NCI-H446 (cell line): Measurements from ENCODE around the gene ZEB2.

Experiments
- DNase-seq, 2 experiments: peaks; one replicate each; lab custom pipeline; 2025; lab: John Stamatoyannopoulos, UW

ZEB2 gene

DNA sequence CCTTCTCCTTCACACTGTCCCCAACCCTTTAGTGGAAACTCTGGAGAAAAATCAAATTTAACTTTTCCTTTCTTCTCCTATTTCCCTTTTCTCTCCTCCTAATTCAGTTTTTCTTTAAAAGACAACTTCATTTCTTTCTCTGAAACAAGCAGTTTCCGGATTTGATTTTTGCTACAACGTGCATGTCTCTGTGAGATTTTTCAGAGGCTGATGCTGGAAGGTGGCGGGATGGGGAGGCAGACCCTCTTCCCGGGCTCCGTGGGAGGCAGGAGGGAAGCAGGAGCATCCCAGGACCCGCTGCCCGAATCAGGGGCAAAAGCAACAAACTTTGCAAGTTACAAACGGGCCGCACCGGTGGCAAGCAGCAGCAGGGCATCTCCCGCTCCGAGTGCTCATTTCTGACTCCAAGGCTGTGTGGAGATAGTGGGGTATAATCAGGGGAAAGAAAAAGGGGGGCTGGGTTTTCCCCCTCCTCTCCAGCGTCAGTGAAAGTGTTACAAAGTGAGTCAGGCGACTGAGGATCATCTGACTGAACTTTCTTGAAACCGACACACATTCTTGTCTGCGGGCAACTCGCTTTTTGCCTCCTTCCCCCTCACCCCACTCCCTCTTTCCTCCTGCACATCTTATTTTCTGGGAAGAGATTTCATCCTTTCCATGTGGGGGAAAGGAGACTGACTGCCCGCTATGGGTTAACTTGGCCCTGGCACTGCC is 6.4 kb downstream of the ZEB2 start:
- DNase-seq: no peak

DNA sequence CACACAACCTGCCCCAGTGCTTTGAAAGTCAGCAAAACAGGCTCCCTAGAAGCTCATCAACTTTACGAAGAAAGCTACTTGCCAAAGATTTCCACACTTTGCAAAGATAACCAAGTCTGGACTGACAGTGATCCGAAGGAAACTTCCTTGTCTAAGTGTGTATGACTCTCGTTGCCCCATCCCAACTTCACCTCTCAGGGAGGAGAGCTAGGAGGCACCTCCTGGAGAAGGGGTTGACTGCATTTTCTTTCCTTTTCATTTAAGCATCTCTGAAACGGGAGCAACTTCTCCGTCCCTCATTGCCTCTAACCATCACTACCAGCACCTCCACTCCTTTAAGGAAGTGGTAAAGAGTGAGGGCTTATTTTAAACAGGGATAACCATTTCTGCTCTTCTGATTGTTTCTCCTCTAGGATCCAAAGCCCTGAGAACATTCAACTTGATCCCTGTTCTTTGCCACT is 7.0 kb downstream of the ZEB2 start:
- DNase-seq: no peak

DNA sequence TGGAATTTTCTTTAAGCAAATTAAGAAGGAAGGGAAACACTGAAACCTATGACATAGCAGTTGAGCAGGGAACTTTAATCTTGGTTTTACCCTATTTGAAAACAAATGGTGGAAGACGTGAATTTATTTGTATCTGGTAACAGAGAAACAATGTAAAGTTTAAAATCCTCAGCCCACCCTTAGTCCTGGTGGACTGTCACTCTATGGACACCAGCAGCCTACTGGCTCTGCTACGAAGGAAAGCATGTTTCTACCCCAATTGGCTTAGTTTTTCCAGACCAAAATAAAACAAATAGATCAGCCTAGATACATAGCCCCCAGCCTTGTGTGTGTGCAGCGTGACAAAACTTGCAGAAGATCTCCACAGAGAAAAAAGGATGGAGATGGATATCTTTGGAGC is 7.4 kb downstream of the ZEB2 start:
- DNase-seq: no peak

DNA sequence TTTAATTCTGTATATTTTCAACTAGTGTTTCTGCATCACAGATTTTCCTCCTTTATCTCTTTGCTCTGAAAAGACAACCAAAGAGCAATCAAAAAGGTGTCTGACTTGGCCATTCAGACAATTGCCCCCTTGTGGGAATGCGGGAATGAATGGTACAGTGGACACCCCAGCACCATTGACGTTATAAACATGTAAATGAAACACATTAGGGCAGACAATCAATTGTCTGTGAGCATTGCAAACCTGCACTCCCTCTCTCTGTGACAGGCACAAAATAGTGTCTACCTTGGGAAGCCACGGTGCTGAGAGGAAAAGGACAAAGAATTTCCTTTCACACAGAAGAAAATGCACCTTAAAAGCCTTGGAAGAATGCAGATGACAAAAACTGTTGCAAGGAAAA is 8.0 kb downstream of the ZEB2 start:
- DNase-seq: no peak

DNA sequence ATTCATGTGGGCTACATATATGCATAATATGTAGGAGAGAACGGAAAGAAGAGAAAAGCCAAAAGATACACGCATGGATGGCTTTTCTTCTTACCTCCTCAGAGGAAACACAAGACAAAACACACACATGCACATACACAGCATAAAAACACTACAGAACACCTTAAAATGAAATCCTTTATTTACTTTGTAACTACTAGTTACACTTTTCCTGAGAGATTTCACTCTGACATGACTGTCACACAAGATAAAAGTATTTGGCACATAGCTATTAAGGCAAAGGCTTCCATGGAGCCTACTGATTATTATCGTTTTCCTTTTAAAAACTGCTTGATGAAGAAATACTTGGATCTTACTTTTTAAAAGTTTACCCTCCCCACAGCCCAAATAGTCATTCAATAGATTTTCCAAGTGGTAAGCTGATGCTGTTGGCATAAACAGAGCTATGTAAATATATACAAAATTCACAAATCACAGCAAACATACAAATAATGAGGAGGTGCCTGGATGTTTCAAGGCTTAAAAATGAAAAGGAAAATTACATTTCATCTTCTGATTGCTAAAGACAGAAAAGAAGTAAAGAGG is 8.6 kb downstream of the ZEB2 start:
- DNase-seq: no peak

DNA sequence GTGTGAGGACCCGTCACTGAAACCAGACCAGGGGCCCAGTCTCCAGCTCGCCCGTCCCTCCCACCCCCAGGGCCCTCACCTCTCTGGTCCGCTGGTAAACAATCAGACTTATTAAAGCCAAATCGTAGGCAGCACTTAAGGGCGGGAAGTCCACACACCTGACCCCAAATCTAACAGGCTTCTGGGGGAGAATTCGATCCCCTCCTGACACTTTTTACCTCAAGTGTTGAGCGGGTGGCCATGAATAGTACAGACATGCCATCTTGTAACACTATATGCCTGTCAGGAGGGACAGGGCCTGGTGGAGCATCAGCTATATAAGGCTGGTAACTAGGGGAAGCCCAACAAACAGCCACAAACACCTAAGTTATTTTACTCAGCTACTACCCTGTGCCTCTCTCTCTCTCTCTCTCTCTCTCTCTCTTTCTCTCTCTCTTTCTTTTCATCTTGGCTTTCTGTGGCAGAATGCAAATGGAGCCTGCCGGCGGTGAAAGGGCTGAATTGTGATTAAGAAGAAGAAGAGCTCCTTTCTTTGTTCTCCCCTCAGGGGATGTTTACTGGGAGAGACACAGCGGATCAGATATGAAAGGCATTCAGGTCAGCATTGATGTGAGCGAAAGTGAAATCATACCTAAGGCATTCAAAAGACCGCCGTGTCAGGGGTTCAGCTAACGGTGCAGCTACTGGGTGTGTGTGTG is 9.5 kb downstream of the ZEB2 start:
- no peak for DNase-seq

DNA sequence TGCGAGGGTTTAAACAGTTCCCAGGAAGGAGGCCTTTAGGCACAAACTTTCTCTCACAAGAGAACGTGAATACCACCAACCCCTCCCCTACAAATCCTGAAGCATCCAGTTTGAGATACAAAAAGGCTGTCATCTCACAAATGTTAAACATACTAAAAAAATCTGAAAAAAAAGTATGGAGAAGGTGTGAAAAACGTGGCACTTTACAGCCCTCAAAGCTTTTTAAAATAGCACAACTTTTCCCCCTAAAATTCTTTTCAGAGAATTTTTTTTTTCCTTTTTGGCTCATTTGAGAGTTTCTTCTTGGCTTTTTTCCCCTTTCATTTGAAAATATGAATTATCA is 10.1 kb downstream of the ZEB2 start:
- no peak for DNase-seq

DNA sequence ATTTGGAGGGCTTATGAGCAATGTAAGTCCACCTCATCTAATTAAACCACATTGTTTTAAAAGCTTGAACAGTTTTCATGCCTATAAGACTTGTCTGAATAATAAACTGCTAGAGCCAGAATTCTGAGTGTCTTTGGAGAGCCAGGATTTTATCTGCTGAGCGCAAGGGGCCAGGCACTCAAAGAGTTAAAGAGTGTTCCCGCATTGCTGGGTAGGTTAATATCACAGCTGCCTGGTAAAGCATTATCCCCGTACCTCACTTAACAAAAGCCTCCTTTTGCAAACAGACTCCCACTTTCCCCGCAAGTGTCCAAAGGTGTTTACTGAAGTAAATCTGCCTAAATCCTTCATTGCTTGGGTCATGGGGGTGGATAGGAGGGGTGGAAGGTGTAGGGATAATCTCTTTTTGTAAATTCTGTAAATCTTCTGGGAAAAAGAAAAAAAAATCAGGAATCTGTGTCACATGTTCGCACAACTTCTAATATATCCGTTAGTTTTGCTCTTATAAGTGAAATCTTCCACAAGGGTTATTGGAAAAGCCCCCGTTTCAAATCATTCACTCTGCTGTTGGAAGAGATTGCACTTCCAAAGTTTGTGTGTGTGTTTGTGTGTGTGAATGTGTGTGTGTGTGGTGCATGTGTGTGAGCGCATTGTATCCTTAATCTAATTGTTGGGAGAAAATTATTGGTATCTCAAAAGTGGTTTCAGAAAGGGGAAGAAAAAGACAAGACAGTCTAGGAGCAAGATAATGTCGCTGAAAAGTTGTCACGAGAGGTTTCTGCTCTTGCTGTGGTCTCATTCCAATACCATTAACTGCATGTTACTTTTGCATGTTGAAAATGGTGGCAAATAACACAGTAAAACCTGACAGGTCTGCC is 10.7 kb downstream of the ZEB2 start:
- DNase-seq: no peak

DNA sequence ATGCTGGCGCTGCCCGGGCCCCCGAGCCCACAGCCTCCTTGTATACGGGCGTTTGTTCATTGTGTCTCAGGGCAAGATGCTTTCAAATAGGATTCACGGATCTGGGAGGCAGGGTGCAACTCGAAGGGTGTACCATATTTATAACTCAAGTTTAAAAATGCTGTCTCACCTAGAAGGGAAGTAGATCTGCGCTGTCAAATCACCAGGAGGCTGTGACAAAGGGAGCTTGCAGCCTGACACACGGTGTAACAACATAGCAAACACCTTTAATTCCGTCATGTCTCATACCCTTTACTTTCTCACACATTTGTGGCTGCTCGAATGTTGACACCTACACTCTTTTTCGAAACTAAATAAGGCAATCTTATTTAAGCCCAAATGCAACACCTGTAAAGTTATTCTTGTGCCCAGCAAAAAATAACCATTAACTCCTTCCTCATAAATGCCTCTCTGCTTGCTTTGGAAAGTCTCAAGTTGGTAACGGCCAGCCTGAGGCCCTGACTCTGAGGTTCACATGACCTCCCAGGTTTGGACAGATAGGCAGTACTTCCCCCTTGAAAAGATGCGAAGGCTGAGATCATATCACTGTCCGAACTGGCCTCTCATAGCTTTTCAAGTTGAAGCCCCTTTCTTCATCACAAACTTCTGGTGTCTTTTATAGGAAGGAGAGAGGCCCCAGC is 11.6 kb downstream of the ZEB2 start:
- no peak for DNase-seq

DNA sequence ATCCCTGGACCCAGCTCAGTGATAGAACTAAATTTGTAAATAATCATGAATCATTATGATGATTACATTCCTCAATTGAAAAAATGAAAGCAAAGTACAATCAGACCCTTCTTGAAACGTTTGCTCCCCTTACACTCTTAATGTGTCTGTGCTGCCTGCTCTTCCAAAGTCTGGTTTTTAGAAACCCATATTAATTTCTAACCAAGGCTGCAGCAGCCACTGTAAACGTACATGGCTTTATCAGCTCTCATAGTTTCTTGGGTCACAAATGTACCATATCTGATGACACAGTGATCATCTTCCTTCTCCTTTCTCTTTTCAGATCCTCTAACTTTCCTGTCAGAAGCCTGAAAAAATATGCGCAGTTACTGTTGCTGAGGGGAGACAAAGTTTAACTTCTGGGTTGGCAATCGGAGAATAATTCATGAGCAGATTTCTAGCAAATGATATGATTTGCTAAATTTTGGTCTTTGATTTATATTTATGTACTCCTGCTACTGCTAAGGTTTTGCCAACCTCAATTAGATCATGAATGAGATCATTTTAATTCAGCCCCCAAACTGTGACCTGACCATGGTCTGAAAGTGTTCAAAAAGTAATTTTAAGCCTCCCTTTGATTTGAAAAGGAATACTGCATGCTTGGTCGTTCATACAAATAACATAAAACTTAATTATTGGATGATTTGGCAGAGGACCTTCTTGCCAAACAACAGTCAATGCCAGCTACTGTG is 12.3 kb downstream of the ZEB2 start:
- peak; percentile 27 to 30 for DNase-seq

DNA sequence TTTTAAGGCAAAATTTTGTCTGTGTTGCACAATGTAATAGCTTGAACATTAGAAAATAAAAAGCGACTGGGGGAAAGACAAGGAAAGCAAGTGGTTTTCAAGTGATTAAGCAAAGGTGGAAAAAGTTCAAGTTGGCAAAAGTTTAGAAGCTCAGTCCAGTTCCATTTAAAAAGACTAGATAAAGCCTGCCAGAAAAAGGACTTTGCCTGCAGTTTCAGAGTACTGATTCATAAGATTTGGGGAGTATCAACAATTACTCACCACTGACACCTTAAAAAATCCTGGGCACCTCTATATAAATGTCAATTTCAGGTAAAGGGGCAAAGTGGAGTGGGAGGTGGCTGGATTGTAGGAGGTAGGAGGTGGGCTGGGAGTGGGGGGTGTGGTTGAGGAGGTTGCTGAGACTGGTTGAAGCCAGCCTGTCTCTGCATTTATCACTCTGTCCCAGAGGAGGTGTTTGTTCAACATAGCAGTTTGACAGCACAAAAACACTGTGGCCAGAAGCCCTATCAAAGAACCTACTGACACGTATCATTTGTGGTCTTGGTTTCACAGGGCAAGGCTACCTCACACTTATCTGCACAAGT is 14.6 kb downstream of the ZEB2 start:
- DNase-seq: no peak

DNA sequence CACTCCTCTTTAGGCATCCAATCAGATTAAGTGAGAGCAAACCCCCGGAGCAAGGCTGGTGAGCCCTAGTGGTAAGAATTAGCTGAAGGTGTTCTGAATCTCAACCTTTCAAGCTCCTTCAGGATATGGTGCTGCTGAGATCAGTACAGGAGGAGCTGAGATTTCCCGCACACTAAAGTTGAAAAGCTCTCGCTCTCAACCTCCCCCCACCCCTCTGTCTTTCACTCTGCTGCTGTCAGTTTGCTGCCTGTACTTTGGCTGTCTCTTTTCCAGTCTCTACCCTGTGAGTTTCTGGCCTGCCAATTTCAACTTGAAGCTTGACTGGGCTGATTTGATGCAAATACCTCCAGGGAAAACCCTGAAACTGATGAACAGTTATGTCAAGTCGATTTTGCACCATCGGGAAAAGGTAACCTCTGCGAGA is 15.7 kb downstream of the ZEB2 start:
- DNase-seq: peak in 1 of 2 experiments; percentile 55

DNA sequence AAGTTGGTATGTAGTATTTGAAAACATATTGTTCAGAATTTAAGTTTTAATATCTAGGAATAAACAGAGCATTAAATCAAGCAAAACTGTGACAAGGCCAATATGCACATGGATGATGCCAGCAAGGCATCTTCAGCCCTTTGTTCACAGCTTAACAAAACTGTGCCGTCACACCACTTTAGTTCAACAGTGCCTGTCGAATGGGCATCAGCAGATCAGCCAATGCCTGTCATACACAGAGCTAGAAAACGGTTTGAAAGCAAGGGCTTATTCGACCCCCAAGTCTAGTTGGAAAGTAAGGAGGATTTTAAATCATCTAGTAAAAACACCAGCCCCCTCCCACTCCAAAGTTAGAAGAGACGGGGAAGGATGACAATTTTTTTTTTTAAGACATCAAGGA is 16.7 kb downstream of the ZEB2 start:
- DNase-seq: no peak

DNA sequence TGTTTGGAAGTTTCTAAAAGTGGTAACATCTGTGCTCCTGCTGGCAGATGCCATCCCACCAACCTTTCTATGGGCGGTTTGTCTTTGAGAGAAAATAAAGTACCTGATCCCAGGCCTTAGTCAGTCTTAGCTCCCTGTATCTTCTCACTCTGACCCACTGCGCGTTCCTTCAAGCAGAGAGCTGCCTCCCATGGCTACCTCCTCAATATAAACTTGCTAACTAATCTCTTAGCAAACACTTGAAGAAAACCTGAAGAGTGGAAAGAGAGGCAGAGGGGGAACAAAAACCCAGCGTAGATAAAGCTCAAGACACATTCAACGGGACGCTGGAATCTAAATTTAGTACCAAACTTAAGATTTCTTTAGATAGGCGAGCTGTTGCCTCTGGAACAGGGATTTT is 17.6 kb downstream of the ZEB2 start:
- no peak for DNase-seq

DNA sequence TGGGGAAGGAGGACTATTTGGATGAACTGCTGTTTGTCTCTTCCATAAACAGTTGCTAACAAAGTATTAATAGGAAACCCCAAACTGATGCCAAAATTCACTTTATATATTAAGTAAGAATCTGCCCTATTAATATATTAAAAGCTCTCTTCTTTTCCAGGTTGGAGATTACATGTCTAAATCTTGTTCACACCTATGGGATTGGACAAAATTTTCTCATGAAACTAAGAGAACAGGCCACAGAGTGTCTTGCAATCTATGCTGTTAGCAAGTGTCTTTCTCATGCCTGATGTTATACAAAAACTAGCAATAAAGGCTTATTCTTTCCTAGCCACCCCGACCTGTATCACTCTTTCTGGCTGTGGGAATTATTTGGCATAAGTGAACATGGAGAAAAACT is 18.3 kb downstream of the ZEB2 start:
- no peak for DNase-seq

DNA sequence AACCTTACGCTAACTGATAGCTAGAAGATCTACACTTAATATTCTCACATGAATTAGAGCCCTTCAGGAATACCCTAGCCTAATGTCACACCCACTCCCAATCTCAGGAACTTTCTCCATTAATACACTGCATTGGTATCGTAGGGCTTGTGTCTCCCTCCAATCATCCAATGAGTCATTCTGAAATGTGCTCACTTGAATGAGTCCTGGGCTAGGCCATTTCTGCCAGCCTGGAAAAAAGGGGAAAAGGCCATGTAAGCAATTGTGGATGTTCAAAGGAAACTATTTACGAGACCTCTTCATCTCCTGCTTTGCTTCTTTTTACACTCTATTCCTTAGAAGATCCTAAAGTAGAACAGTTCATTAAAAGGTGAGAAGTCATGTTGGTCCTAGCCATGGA is 18.8 kb downstream of the ZEB2 start:
- DNase-seq: no peak

DNA sequence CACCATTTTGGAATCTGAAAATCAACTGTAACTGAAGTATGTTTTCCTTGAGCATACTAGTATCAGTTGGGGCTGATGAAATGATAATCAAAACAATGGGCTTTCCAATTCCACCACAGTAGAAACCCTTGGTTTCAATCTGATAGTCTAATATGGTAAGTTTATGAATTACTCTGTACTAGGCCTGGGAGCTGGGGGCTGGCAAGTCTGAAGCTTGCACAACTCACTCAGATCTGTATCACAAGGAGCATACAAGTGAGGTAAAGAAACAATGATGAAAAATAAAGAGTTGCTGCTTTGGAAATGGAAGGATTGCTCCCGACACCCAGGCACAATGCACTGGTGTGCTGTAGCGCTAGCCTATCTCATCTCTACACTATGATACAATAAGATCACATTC is 19.4 kb downstream of the ZEB2 start:
- DNase-seq: no peak

DNA sequence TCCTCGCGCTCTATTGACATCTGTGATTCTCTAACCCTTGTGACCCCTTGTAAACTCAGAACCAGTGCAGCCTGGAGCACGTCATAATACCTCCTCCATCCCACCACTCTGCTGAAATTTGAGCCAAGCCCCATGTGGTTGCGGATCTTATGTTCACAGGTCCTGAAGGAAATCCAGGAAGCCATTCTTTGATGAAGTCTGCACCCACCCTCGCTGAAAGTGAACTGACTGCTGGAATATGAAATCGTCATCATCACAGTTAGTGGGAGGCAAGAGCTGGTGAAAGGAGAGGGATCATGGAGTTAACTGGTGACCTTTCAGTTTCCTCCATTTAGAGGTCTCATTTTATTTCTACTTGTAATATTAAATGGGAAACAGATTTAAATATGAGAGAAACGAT is 21.6 kb downstream of the ZEB2 start:
- DNase-seq: no peak

DNA sequence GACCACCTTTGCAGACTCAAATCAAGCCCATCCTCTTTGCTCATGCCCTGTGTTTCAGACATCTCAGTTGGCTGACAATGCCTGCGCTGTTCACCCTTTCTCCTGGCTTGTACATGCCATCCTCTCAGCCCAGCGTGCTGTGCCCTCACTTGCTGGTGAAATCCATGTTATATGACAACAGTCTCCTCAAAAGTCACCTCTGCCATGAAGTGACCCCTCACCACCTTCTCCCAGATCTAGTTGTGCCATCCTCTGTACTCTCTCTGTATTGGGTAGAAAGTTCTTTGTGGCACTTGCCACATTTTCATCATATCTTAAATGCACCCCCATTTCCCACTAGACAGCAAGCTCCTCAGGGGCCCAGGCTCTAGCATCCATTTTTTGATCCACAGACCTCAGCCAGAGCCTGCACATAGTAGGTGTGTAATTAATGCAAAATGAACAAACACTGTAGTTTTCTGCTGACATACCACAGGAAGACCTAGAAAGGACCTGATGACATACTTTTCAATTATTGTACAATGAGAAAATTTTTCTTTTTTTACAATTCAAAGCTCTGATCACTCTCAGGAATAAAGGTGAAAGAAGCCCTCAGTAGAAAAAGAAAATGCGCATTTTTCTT is 22.8 kb downstream of the ZEB2 start:
- no peak for DNase-seq
